ENCODE data around the gene TFDP1.

Gene TFDP1

GRCh38 chr13:113635709-113636108 lies 51.2 kb downstream of the TFDP1 start:
- DNase-seq: no peak

- no peak for DNase-seq
Observed at GRCh38 chr13:113636266-113636963, 51.9 kb downstream of the TFDP1 start.

- DNase-seq: no peak
Observed at GRCh38 chr13:113637262-113638160, 53.0 kb downstream of the TFDP1 start.

GRCh38 chr13:113638173-113638746 lies 53.7 kb downstream of the TFDP1 start:
- no peak for DNase-seq

DNA sequence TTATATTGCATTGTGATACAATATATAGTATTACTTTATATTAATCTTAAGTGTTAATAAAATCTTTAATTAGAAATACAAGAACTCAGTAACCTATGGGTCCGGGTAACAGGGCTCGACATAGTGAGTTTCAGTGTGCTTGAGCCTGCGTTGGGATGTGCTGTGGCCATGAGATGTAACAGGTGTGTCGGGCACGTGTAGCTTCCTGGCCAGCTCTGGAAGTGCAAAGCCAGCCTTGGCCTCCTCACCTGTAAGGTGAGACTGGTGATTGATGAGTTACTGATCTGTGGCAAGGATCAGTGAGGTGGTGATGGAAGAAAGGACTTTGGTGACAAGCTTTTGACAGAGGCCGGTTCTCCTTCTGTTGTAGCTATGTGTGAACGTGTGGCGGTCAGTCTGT lies 54.3 kb downstream of the TFDP1 start:
- DNase-seq: no peak

DNA sequence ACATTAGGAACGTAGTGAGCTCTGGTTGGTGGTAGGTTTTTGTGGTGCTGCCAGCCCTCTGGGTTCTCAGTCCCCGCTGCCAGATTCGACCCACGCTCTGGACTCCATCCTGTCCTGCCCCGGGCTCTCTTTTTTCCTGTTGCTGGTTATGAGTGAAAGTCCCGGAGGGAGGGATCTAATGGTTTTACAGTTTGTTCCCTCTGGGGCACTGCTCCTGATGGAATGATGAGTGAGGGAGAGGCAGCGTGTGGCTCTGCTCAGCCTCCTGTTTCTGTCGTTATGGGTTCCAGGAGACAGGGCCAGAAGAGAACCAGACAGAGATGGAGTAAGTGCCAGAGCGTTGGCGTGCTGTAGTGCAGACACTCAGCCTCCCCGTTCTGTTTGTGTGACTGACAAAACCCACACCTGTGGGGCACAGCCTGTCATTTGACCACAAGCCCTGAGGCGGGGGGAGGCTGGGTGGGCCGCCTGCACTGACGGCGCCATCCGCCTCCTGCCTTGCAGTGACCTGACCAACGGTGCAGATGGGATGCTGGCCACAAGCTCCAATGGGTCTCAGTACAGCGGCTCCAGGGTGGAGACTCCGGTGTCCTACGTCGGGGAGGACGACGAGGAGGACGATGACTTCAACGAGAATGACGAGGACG lies 55.2 kb downstream of the TFDP1 start:
- DNase-seq: no peak

GRCh38 chr13:113641426-113641825 lies 56.9 kb downstream of the TFDP1 start:
- no peak for DNase-seq

DNA sequence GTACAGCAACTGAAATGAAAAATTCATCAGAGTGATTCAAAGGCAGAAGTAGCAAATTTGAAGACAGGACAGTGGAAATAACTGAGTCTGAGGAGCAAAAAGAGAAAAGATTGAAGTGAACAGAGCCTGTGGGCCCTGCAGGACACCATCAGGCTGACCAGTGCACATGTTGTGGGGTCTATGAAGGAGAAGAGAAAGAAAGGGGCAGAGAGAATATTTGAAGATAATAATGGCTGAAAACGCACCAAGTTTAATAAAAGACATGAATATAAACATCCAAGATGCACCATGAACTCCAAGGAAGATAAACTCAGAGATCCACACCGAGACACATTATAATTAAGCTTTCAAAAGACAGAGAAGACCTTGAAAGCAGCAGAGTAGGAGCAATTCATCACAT lies 58.0 kb downstream of the TFDP1 start:
- no peak for DNase-seq

DNA sequence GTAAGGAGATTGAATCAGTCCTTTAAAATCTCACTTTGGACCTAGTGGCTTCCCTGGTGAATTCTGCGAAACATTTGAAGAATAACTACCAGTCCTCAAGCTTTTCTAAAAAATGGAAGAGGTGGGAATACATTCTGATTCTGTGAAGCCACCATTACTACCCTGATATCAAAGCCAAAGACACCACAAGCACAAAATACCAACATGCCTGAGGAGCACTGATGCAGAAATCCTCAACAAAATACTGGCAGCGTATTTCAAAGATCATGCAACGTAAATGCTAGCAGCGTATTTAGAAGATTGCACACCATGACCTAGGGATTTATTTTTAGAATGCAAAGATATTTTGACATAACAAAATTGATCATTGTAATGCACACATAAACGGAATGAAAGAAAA lies 59.0 kb downstream of the TFDP1 start:
- DNase-seq: no peak

GRCh38 chr13:113644800-113645199 lies 60.2 kb downstream of the TFDP1 start:
- DNase-seq: no peak

DNA sequence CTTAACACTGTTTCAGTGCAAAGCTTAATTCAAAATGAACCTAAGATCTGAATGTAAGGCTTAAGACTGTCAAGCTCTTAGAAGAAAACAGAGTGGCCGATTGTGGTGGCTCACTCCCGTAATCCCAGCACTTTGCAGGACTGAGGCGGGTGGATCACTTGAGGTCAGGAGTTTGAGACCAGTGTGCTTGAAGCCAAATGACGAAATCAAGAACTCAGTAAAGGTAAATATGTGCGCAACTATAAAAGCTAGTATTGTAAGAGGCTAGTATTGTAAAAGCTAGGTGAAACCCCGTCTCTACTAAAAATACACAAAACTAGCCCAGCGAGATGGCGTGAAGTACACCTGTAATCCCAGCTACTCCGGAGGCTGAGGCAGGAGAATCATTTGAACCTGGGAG lies 60.8 kb downstream of the TFDP1 start:
- no peak for DNase-seq

DNA sequence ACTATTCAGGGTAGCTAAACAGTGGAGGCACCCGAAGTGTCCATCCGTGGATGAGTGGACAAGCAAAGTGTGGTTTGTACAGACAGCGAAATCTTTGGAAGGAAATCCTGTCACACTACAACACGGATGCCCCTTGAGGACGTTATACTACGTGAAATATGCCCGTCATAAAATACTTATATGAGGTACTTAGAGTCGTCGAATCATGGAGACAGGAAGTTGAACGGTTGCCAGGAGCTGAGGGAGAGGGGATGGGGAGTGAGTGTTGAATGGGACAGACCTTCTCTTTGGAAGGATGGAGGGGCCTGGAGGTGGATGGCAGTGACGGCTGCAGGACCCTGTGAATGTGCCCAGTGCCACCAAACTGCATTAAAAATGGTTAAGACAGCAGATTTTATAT lies 61.8 kb downstream of the TFDP1 start:
- no peak for DNase-seq

- DNase-seq: no peak
Observed at GRCh38 chr13:113646921-113647340, 62.4 kb downstream of the TFDP1 start.

DNA sequence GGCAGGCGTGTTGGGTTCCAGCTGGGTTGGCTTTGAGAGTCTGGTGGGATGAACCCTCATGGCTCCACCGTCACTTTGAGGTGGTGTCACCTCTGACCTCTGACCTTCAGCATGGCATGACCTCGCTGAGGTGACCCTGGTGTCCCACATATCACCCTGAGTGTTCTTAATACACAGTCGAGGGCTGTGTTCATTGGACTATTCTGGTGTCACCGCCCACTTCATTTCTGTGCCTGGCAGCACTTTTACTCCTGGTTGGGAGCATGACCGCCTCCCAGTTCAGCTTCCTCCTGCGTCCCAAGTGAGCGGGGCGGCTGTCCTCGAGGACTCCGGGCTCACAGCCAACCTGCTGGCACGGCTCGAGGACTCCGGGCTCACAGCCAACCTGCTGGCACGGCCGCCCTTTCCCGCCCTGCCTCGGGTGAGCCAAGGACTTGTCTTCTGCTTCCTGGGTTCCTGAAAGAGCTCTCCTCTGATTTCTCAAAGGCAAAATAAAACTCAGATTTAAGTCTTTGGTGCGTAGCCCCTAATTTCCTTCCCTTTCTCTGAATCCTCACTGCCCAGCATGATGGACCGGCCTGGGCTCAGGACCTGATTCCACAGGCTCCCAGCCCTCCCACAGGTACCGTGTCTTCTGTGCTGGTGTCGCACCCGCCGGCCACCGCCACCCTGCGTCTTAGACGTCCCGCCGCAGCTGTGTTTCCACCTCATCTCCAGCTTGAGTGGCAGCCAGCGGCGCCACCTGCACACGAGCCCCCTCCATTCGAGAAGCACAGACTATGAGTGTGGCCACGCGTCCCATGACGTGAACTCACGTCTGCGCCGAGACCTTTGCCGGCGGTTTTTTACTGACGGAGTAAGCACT lies 63.0 kb downstream of the TFDP1 start:
- no peak for DNase-seq

DNA sequence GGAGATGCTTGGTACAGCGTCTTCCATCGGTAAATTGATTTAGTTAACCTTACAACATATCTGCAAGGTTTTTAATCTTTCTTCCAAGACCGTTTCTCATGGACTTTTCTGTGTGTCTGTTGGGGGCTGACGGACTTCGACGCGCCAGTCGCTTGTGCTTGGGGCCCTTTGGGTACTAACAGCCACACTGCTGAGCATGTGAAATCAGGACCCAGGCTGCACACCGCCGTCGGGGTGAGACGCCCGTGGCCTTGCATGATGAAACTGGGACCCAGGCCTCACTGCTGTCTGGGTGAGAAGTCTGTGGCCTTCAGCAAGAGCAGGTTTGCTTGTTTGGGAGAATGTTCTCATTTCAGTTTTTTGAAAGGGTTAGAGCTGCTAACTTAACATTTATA lies 63.7 kb downstream of the TFDP1 start:
- no peak for DNase-seq

- DNase-seq: no peak
Observed at GRCh38 chr13:113649212-113649611, 64.7 kb downstream of the TFDP1 start.

DNA sequence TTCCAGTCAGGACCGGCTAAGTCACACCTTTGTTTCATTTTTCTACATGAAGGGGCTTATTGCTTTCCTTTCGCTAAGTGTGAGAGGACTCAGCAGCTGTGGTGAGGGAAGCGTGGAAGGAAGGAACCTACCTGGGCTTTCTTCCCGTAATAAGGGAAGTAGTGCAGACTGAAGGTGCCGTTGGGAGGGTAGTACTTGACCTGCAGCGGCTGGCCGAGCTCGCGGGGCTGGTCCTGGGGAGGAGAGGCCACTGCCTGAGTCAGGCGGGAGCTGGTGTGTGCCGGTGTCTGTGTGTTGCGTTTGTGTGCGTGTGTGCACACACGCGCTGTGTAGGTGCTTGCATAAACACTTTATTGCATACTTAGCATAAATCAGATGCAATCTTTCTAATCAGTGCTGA lies 65.7 kb downstream of the TFDP1 start:
- DNase-seq: no peak

DNA sequence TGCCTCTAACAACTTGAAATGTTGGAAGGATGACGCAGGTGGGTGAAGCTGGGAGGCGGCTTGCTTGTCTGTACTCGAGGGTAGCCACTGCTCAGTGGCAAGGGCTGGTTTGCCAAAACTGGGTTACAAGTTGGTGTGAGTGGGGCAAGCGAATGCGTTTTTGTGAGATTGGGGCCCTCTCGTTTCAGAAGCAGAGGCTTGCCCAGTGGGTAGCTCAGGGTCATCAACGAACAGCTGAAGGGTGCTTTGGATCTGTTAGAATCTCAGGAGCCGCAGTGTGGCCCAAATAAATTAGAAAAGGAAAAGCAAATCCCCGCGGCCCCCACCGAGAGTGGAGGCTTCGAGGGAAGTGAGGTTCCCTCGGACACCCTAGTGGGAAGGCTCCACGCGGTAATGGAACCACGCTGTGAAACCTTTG lies 66.2 kb downstream of the TFDP1 start:
- no peak for DNase-seq

DNA sequence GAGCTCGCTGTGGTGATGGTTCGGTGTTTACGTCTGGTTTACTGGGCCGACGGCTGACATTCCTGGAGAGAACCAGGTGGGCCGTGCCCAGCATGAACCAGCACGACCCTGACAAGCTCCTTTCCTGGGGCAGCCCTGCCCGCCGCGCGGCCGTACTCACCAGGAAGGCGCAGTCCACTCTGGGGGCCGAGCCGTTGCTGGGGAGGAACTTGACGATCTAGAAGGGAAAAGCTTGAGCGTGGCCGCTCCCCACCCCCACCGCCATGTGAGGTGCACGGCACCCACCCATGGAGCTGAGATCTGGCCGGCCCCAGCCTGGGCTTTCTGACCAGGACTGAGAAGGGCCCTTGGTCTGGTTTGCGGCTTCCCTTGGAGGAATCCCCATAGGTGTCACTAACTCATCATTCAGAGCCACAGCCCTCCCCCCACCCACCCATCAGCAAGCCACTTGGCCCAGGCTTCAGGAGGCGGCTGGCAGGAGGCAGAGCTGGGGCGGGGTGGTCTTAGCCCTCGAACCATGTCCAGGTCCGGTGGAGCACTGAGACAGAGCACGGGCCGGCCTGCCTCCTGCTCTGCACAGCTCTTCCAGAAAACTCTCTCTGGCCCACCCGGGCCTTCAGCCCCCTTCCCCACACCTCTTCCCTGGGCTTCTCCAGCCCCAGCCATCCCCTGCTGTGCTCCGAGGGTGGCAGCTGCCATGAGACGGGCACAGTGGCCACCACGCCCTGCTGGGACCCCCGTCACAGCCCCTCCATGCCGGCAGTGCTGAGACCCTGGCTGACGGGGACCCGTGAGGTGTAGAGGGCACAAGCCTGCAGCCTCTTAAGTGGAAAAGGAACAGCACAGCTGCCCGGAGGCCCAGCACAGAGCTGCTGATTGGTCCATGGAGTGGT lies 67.2 kb downstream of the TFDP1 start:
- DNase-seq: no peak

DNA sequence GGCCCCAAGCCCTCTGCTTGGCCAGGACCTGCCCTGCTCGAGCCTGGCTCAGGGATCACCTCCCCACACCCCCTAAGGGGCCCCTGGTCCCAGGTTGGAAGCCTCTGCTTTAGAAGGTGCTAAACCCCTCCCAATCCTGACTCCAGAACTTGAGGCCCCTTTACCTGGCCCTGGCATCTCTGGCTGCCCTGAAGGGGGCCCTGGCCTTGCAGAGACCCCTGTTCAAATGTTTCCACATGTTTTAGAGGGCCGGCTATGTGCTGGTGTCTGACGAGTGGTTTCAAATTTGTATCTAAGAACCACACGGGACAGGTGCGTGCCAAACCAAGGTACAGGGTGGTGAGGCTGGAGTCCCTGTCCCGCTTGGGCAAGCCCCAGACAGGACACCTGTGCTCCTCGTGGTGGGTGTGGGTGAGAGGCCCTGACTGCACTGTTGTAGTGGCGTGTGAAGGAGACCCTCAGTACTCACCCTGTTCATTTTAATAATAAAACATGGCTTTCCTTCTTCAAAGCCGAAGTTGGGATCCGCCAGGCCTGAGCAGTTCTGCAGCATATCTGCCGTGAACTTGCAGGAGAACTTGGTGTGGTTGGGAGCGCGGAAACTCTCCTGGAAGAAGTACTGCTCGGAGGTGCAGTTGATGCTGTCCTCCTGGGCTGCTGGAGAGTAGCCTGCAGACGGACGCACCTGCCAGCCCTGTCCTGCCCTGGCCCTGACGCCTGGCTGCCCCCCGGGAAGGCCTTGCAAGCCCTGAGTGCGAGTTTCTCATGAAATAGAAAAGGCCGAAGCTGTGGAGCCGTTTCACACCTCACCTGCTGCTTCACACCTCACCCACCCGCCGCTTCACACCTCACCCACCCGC lies 68.1 kb downstream of the TFDP1 start:
- DNase-seq: no peak

Measured in CD4-positive, alpha-beta T cell treated with Interleukin-12 subunit alpha and Interleukin-12 subunit beta, for 1 hour (primary cell).